Testis (tissue), 3 donors: Measurements from ENCODE around the gene CPNE4. TPM values are rescaled to one million over a fixed set of nuclear protein-coding genes. Genes with fewer than 3 reads are reported as not detected.

Experiments used
- DNase-seq: peaks from one replicate; pipeline ENCODE4 v3.0.0-alpha.2; 2019
- H3K27ac ChIP-seq, 2 donors: fragments of 200-600 bp; sonication (generic); one replicate each; pipeline ENCODE4 v1.5.1; 2019
- H3K27me3 ChIP-seq: fragments of 200-600 bp; sonication (generic); one replicate; pipeline ENCODE4 v1.5.1; 2019
- H3K36me3 ChIP-seq: fragments of 200-600 bp; sonication (generic); one replicate; pipeline ENCODE4 v1.5.1; 2017; ENCODE audit warnings: low read depth; ENCODE audit errors: missing control alignments
- H3K4me1 ChIP-seq: fragments of 200-600 bp; sonication (generic); one replicate; pipeline ENCODE4 v1.5.1; 2019
- H3K4me3 ChIP-seq, 2 donors: fragments of 200-600 bp; sonication (generic); one replicate each; pipeline ENCODE4 v1.5.1; 2017 to 2019
- H3K9me3 ChIP-seq: fragments of 200-600 bp; sonication (generic); one replicate; pipeline ENCODE4 v1.5.1; 2017
- CTCF ChIP-seq, 3 experiments: fragments of 450-650 bp in 2 of 3; fragments of 200-600 bp in 1 of 3; sonication (generic) in 1 of 3; IDR thresholded peaks; one replicate each; pipeline ENCODE4 v1.5.1; 2016 to 2019; ENCODE audit warnings: antibody characterized with exemption in 3 of 3, mild to moderate bottlenecking in 2 of 3, moderate library complexity in 1 of 3
- POLR2A ChIP-seq: fragments of 450-650 bp; IDR thresholded peaks from one replicate; pipeline ENCODE4 v1.6.1; 2017; ENCODE audit warnings: antibody characterized with exemption, mild to moderate bottlenecking, moderate library complexity
- WGBS, 2 donors: methylation state at CpG; one replicate each; pipeline ENCODE4 v1.1.5; 2018; 5-methylcytosine and 5-hydroxymethylcytosine counted together
- intact Hi-C: fragments of 100-400 bp; cut with DNase I; formaldehyde crosslinking; loops from one replicate; pipeline ENCODE4 v1.15.1; 2023; ENCODE audit warnings: low total_unique reads
- polyA plus RNA-seq: library from polyadenylated mRNA; stranded (reverse); fragments of 350-450 nt; fragmentation: Illumina TruSeq; extraction: RNeasy Lipid Tissue Mini Kit (QIAGEN cat#74804); gene quantifications from one replicate; pipeline ENCODE4 v1.2.3, GENCODE V29; 2014; ENCODE audit warnings: low read depth, low replicate concordance; ENCODE audit not compliant: insufficient read depth
- total RNA-seq, 2 donors: library from RNA; depleted of rRNA; stranded (reverse); fragments of >200 nt; gene quantifications; one replicate each; pipeline ENCODE4 v1.2.3, GENCODE V29; 2016

The CPNE4 gene
- total and polyA plus RNA-seq, 3 donors from 2014 or later = 2.4 to 8.4 (median 4.5) TPM

- WGBS, 2 donors = 68 to 75% methylated on average over 3 of the region's 3 CpGs
- no peaks in the 10 kb centered on the region for H3K36me3 ChIP-seq
- H3K9me3 ChIP-seq = no peaks in the 10 kb centered on the region
- H3K27ac ChIP-seq = no peak overlapping the region
- no peak overlapping the region for H3K4me3 ChIP-seq
- intact Hi-C loops = no loop called here
- DNase-seq = no peak
- no peaks in the 10 kb centered on the region for H3K27me3 ChIP-seq
- no peak for TF ChIP-seq CTCF (IDR thresholded peaks at IDR 0.05)
- no peak for TF ChIP-seq POLR2A
- no peaks in the 10 kb centered on the region for H3K4me1 ChIP-seq
Observed at GRCh38 chr3:131705558-131706051, 329.2 kb downstream of the CPNE4 start.

GRCh38 chr3:131705099-131705498 lies 329.7 kb downstream of the CPNE4 start:
- WGBS, 2 donors = 36 to 63% methylated on average over 1 of the region's 1 CpG
- no peaks in the 10 kb centered on the region for H3K27me3 ChIP-seq
- H3K4me3 ChIP-seq = no peak overlapping the region
- intact Hi-C loops = no loop called here
- no peak for DNase-seq
- no peak for TF ChIP-seq POLR2A
- TF ChIP-seq CTCF (IDR thresholded peaks at IDR 0.05) = no peak
- H3K9me3 ChIP-seq = no peaks in the 10 kb centered on the region
- H3K4me1 ChIP-seq = no peaks in the 10 kb centered on the region
- no peak overlapping the region for H3K27ac ChIP-seq
- no peaks in the 10 kb centered on the region for H3K36me3 ChIP-seq

GRCh38 chr3:131704098-131704497 lies 330.7 kb downstream of the CPNE4 start:
- no peaks in the 10 kb centered on the region for H3K27me3 ChIP-seq
- H3K4me3 ChIP-seq = no peak overlapping the region
- TF ChIP-seq POLR2A = no peak
- no peak for TF ChIP-seq CTCF (IDR thresholded peaks at IDR 0.05)
- H3K9me3 ChIP-seq = no peaks in the 10 kb centered on the region
- no peaks in the 10 kb centered on the region for H3K36me3 ChIP-seq
- intact Hi-C loops = no loop called here
- H3K4me1 ChIP-seq = no peaks in the 10 kb centered on the region
- DNase-seq = no peak
- 79 to 88% methylated on average over 2 of the region's 2 CpGs for WGBS, 2 donors
- no peak overlapping the region for H3K27ac ChIP-seq

- WGBS, 2 donors = 77 to 79% methylated on average over 2 of the region's 2 CpGs
- TF ChIP-seq POLR2A (no peak), CTCF (IDR thresholded peaks at IDR 0.05) (no peak)
- Histone ChIP-seq H3K4me1 (no peaks in the 10 kb centered on the region), H3K4me3 (no peak overlapping the region), H3K9me3 (no peaks in the 10 kb centered on the region), H3K36me3 (no peaks in the 10 kb centered on the region), H3K27me3 (no peaks in the 10 kb centered on the region), H3K27ac (no peak overlapping the region)
- no peak for DNase-seq
- intact Hi-C loops = no loop called here
Observed at GRCh38 chr3:131702146-131702545, 332.7 kb downstream of the CPNE4 start.

GRCh38 chr3:131701153-131701770 lies 333.6 kb downstream of the CPNE4 start:
- Histone ChIP-seq H3K36me3 (no peaks in the 10 kb centered on the region), H3K27ac (no peak overlapping the region), H3K9me3 (no peaks in the 10 kb centered on the region), H3K4me1 (no peaks in the 10 kb centered on the region), H3K27me3 (no peaks in the 10 kb centered on the region), H3K4me3 (no peak overlapping the region)
- DNase-seq = no peak
- TF ChIP-seq CTCF (IDR thresholded peaks at IDR 0.05) (no peak), POLR2A (no peak)
- WGBS, 2 donors = 59 to 75% methylated on average over 2 of the region's 2 CpGs
- intact Hi-C loops = no loop called here
